CD14-positive monocyte (primary cell): ENCODE data around the gene CPLX4. TPM values are rescaled to one million over a fixed set of nuclear protein-coding genes. Genes with fewer than 3 reads are reported as not detected.
A peak's percentile ranks its signal among the peaks of the same experiment; 100 is the strongest.

Source experiments
- DNase-seq, 3 donors: peaks; one replicate each; pipeline ENCODE4 v3.0.0-alpha.2; 2011 to 2022
- H2AFZ ChIP-seq: 2 replicates; pipeline ENCODE4 v1.6.0; 2012; ENCODE audit warnings: mild to moderate bottlenecking, low read depth, low read length, inconsistent platforms; ENCODE audit not compliant: insufficient read depth, poor library complexity, severe bottlenecking
- H3K27ac ChIP-seq, 2 donors: 1 replicate in 1 of 2; 2 replicates in 1 of 2; pipeline ENCODE4 v1.5.1; 2012 to 2013; ENCODE audit warnings: low read length in 2 of 2, control low read depth in 1 of 2, inconsistent platforms in 1 of 2, low read depth in 1 of 2, mild to moderate bottlenecking in 1 of 2
- H3K27me3 ChIP-seq, 2 donors: one replicate each; pipeline versions ENCODE4 v1.6.0 to v1.6.1; 2011 to 2013; ENCODE audit warnings: low read length in 2 of 2; ENCODE audit not compliant: control insufficient read depth in 2 of 2, insufficient read depth in 2 of 2
- H3K36me3 ChIP-seq, 2 donors: replicated peaks in 1 of 2; 1 replicate in 1 of 2; 2 replicates in 1 of 2; pipeline versions ENCODE4 v1.5.1 to v1.6.1; 2012 to 2013; ENCODE audit warnings: low read length in 2 of 2, control low read depth in 1 of 2, inconsistent platforms in 1 of 2, mild to moderate bottlenecking in 1 of 2; ENCODE audit not compliant: insufficient read depth in 2 of 2, control insufficient read depth in 1 of 2
- H3K4me1 ChIP-seq, 2 donors: 1 replicate in 1 of 2; 2 replicates in 1 of 2; pipeline versions ENCODE4 v1.5.1 to v1.6.1; 2012 to 2013; ENCODE audit warnings: low read length in 2 of 2, control low read depth in 1 of 2, inconsistent platforms in 1 of 2, mild to moderate bottlenecking in 1 of 2, moderate library complexity in 1 of 2; ENCODE audit not compliant: insufficient read depth in 2 of 2, control insufficient read depth in 1 of 2
- H3K4me2 ChIP-seq: replicated peaks from 2 replicates; pipeline ENCODE3; 2012; ENCODE audit warnings: low read length, moderate library complexity, mild to moderate bottlenecking; ENCODE audit not compliant: poor library complexity, severe bottlenecking; ENCODE audit errors: extremely low read depth
- H3K4me3 ChIP-seq, 3 experiments: fragments of 200-600 bp in 1 of 3; sonication (generic) in 1 of 3; replicated peaks in 1 of 3; 1 replicate in 2 of 3; 2 replicates in 1 of 3; pipeline ENCODE4 v1.5.1; 2011 to 2013; ENCODE audit warnings: low read length in 3 of 3, mild to moderate bottlenecking in 3 of 3, control low read depth in 2 of 3, low read depth in 2 of 3, inconsistent platforms in 1 of 3, moderate library complexity in 1 of 3
- H3K79me2 ChIP-seq: 2 replicates; pipeline ENCODE4 v1.6.0; 2012; ENCODE audit warnings: mild to moderate bottlenecking, control low read depth, inconsistent platforms, low read length, moderate library complexity; ENCODE audit not compliant: insufficient read depth
- H3K9ac ChIP-seq: 2 replicates; pipeline ENCODE4 v1.6.0; 2017; ENCODE audit warnings: low read length, mild to moderate bottlenecking; ENCODE audit not compliant: insufficient read depth, poor library complexity, severe bottlenecking
- H3K9me3 ChIP-seq, 2 donors: replicated peaks in 1 of 2; 1 replicate in 1 of 2; 2 replicates in 1 of 2; pipeline versions ENCODE4 v1.5.1 to v1.6.1; 2012 to 2013; ENCODE audit warnings: low read length in 2 of 2, control low read depth in 1 of 2; ENCODE audit not compliant: control insufficient read depth in 1 of 2, insufficient read depth in 1 of 2
- H4K20me1 ChIP-seq: 2 replicates; pipeline ENCODE4 v1.6.0; 2012; ENCODE audit warnings: mild to moderate bottlenecking, low read length, control low read depth, moderate library complexity; ENCODE audit not compliant: insufficient read depth
- H3K27ac Mint-ChIP-seq, 7 donors: one replicate each; pipeline ENCODE4 v1.8.0; 2020; ENCODE audit warnings: mild to moderate bottlenecking in 7 of 7, mixed read lengths in 7 of 7, moderate library complexity in 6 of 7, inconsistent platforms in 2 of 7
- H3K27me3 Mint-ChIP-seq, 3 donors: one replicate each; pipeline ENCODE4 v1.8.0; 2021 to 2022; ENCODE audit warnings: low read depth in 3 of 3, mild to moderate bottlenecking in 3 of 3, mixed read lengths in 3 of 3, moderate library complexity in 3 of 3, inconsistent platforms in 1 of 3
- H3K36me3 Mint-ChIP-seq, 2 donors: one replicate each; pipeline ENCODE4 v1.8.0; 2020; ENCODE audit warnings: mixed read lengths in 2 of 2, inconsistent platforms in 1 of 2, mild to moderate bottlenecking in 1 of 2
- H3K4me1 Mint-ChIP-seq: one replicate; pipeline ENCODE4 v1.8.0; 2020; ENCODE audit warnings: mild to moderate bottlenecking, mixed read lengths
- H3K4me3 Mint-ChIP-seq, 2 donors: one replicate each; pipeline ENCODE4 v1.8.0; 2020; ENCODE audit warnings: mild to moderate bottlenecking in 2 of 2, mixed read lengths in 2 of 2, moderate library complexity in 1 of 2
- H3K9me3 Mint-ChIP-seq, 7 donors: one replicate each; pipeline ENCODE4 v1.8.0; 2020 to 2022; ENCODE audit warnings: mixed read lengths in 7 of 7, mild to moderate bottlenecking in 6 of 7, moderate library complexity in 6 of 7, inconsistent platforms in 2 of 7
- CTCF ChIP-seq: fragments of 200-600 bp; IDR thresholded peaks from one replicate; pipeline ENCODE4 v1.8.0; 2022; ENCODE audit warnings: antibody characterized with exemption, mild to moderate bottlenecking
- WGBS: methylation state at CpG from one replicate; pipeline ENCODE4 v1.1.5; 2013; ENCODE audit warnings: missing lambda C conversion rate; ENCODE audit not compliant: insufficient coverage; 5-methylcytosine and 5-hydroxymethylcytosine counted together
- intact Hi-C, 2 donors: fragments of 100-400 bp; cut with micrococcal nuclease; formaldehyde crosslinking; loops; one replicate each; pipeline versions ENCODE4 v1.15.0 to v1.15.1; 2023
- polyA plus RNA-seq, 3 donors: library from polyadenylated mRNA; depleted of rRNA in 1 of 3; unstranded in 2 of 3; stranded (reverse) in 1 of 3; fragments of 300-500 nt in 2 of 3; fragments of >200 nt in 1 of 3; fragmentation: Illumina TruSeq in 2 of 3; gene quantifications; 1 replicate in 2 of 3; 2 replicates in 1 of 3; pipeline ENCODE4 v1.2.3, GENCODE V29; 2012 to 2021

CPLX4 gene
- polyA plus RNA-seq, 3 donors, result not detected

GRCh38 chr18:59278793-59279192, 39.7 kb downstream of the CPLX4 start:
- Histone ChIP-seq H3K4me1 (no peaks in the 10 kb centered on the region), H3K9ac (no peak overlapping the region), H3K9me3 (peaks cover 0 to 10% of the 10 kb centered on the region in 2 donors), H3K27me3 (peaks cover 44 to 63% of the 10 kb centered on the region in 2 donors), H3K36me3 (no peaks in the 10 kb centered on the region), H3K4me3 (no peak overlapping the region), H3K27ac (no peak overlapping the region), H2AFZ (no peak overlapping the region), H3K4me2 (no peak overlapping the region), H4K20me1 (no peaks in the 10 kb centered on the region), H3K79me2 (no peaks in the 10 kb centered on the region)
- Mint-ChIP-seq H3K9me3 (peaks cover 0 to 10% (median 7%) of the 10 kb centered on the region in 7 donors), H3K27ac (no peak overlapping the region), H3K4me3 (no peak overlapping the region), H3K27me3 (peaks cover 43 to 70% (median 59%) of the 10 kb centered on the region in 3 donors), H3K36me3 (peaks cover 0 to 5% of the 10 kb centered on the region in 2 donors), H3K4me1 (peaks cover under 1% of the 10 kb centered on the region)
- no CpG with 5 or more reads among the region's 5 CpGs for whole genome bisulfite sequencing
- no peak for DNase-seq
- TF ChIP-seq CTCF, result no peak
- intact Hi-C loops, result no loop called here

GRCh38 chr18:59276047-59276446, 42.4 kb downstream of the CPLX4 start:
- Histone ChIP-seq H3K4me3 (no peak overlapping the region), H3K27ac (no peak overlapping the region), H2AFZ (no peak overlapping the region), H3K9ac (no peak overlapping the region), H3K27me3 (peaks cover 67 to 90% of the 10 kb centered on the region in 2 donors), H3K4me2 (no peak overlapping the region), H4K20me1 (no peaks in the 10 kb centered on the region), H3K4me1 (peaks cover 0 to 19% of the 10 kb centered on the region in 2 donors), H3K36me3 (no peaks in the 10 kb centered on the region), H3K79me2 (no peaks in the 10 kb centered on the region), H3K9me3 (peaks cover 0 to 15% of the 10 kb centered on the region in 2 donors)
- peak overlapping the region in 1 of 2 donors; percentile 62 for H3K4me3 Mint-ChIP-seq
- peaks cover 2 to 8% of the 10 kb centered on the region in 2 donors for H3K36me3 Mint-ChIP-seq
- no peak overlapping the region for H3K27ac Mint-ChIP-seq
- no peak for DNase-seq
- WGBS, result 24% methylated on average over 5 of the region's 5 CpGs
- TF ChIP-seq CTCF, result no peak
- intact Hi-C loops, result no loop called here
- peaks cover 10% of the 10 kb centered on the region for H3K4me1 Mint-ChIP-seq
- H3K27me3 Mint-ChIP-seq, result peaks cover 57 to 87% (median 79%) of the 10 kb centered on the region in 3 donors
- H3K9me3 Mint-ChIP-seq, result peaks cover 2 to 15% (median 11%) of the 10 kb centered on the region in 7 donors
